ENCODE results near the gene TPST2.

TPST2 gene

GRCh38 chr22:26553056-26553752, 36.7 kb downstream of the TPST2 start:
- no peak for DNase-seq

GRCh38 chr22:26552466-26552865, 37.5 kb downstream of the TPST2 start:
- DNase-seq, result no peak

GRCh38 chr22:26551568-26551967, 38.4 kb downstream of the TPST2 start:
- no peak for DNase-seq

GRCh38 chr22:26550498-26551033, 39.4 kb downstream of the TPST2 start:
- DNase-seq, result no peak

- no peak for DNase-seq
Observed at GRCh38 chr22:26549902-26550497, 39.9 kb downstream of the TPST2 start.

GRCh38 chr22:26548984-26549383, 40.9 kb downstream of the TPST2 start:
- DNase-seq, result no peak

GRCh38 chr22:26548303-26548702, 41.6 kb downstream of the TPST2 start:
- no peak for DNase-seq

GRCh38 chr22:26547837-26548236, 42.1 kb downstream of the TPST2 start:
- DNase-seq, result no peak

GRCh38 chr22:26547426-26547825, 42.5 kb downstream of the TPST2 start:
- DNase-seq, result no peak

- no peak for DNase-seq
Observed at GRCh38 chr22:26546282-26546681, 43.6 kb downstream of the TPST2 start.

GRCh38 chr22:26545827-26546226, 44.1 kb downstream of the TPST2 start:
- no peak for DNase-seq

- DNase-seq, result no peak
Observed at GRCh38 chr22:26545385-26545784, 44.5 kb downstream of the TPST2 start.

- DNase-seq, result no peak
Observed at GRCh38 chr22:26544489-26544888, 45.4 kb downstream of the TPST2 start.

- DNase-seq, result no peak
Observed at GRCh38 chr22:26542831-26543230, 47.1 kb downstream of the TPST2 start.

GRCh38 chr22:26541167-26541819, 48.6 kb downstream of the TPST2 start:
- no peak for DNase-seq

GRCh38 chr22:26540119-26540518, 49.8 kb downstream of the TPST2 start:
- no peak for DNase-seq

GRCh38 chr22:26536762-26537134, 53.2 kb downstream of the TPST2 start:
- DNase-seq, result no peak

GRCh38 chr22:26536056-26536761, 53.7 kb downstream of the TPST2 start:
- DNase-seq, result no peak

GRCh38 chr22:26535603-26535908, 54.4 kb downstream of the TPST2 start:
- no peak for DNase-seq

GRCh38 chr22:26534874-26535602, 54.9 kb downstream of the TPST2 start:
- no peak for DNase-seq

- DNase-seq, result no peak
Observed at GRCh38 chr22:26534171-26534855, 55.6 kb downstream of the TPST2 start.

GRCh38 chr22:26529345-26529744, 60.6 kb downstream of the TPST2 start:
- no peak for DNase-seq
